OCI-LY7 (cell line): ENCODE data around the gene CFAP92. TPM values are rescaled to one million over a fixed set of nuclear protein-coding genes. Genes with fewer than 3 reads are reported as not detected.

Experiments
- BruUV-seq: library from RNA; stranded (reverse); fragments of 400-500 nt; replicated peaks from 2 replicates; lab custom pipeline; 2021; lab: Mats Ljungman, UMichigan
- CTCF ChIA-PET: fragments of 300-600 bp; sonication (Branson Sonifier 250); formaldehyde crosslinking; loops from one replicate; lab custom pipeline; 2022; ENCODE audit warnings: antibody characterized with exemption; ENCODE audit not compliant: unreplicated experiment; lab: Charles Lee
- POLR2A ChIA-PET: fragments of 300-600 bp; sonication (Branson Sonifier 250); formaldehyde crosslinking; loops from one replicate; lab custom pipeline; 2022; ENCODE audit warnings: antibody characterized with exemption; lab: Charles Lee
- DNase-seq: peaks from one replicate; pipeline ENCODE4 v3.0.0-alpha.2; 2015; ENCODE audit warnings: low spot score
- H2AFZ ChIP-seq: fragments of 200-600 bp; sonication (generic), shearing (Covaris generic); 2 replicates; pipeline ENCODE4 v1.6.1; 2014; ENCODE audit warnings: mild to moderate bottlenecking, antibody characterized with exemption, low read length, moderate library complexity
- H3K27ac ChIP-seq: fragments of 200-600 bp; sonication (generic); 2 replicates; pipeline ENCODE4 v1.5.1; 2014; ENCODE audit warnings: mixed run types, low read depth, mild to moderate bottlenecking, moderate library complexity, low read length, inconsistent platforms; ENCODE audit not compliant: poor library complexity, severe bottlenecking
- H3K36me3 ChIP-seq: fragments of 200-600 bp; sonication (generic); 2 replicates; pipeline ENCODE4 v1.6.1; 2014; ENCODE audit warnings: mild to moderate bottlenecking, antibody characterized with exemption, low read length, moderate library complexity, mixed read lengths; ENCODE audit not compliant: insufficient read depth
- H3K4me1 ChIP-seq: fragments of 200-600 bp; sonication (generic); 2 replicates; pipeline ENCODE4 v1.5.1; 2014; ENCODE audit warnings: mild to moderate bottlenecking, low read length; ENCODE audit not compliant: insufficient read depth, poor library complexity, severe bottlenecking
- H3K4me2 ChIP-seq: fragments of 200-600 bp; sonication (generic); 2 replicates; pipeline ENCODE4 v1.6.1; 2014; ENCODE audit warnings: mild to moderate bottlenecking, low read length
- H3K4me3 ChIP-seq: fragments of 200-600 bp; sonication (generic); 2 replicates; pipeline ENCODE4 v1.5.1; 2014; ENCODE audit warnings: mild to moderate bottlenecking, low read depth, low read length; ENCODE audit not compliant: poor library complexity, severe bottlenecking
- H3K79me2 ChIP-seq: fragments of 200-600 bp; sonication (generic); 2 replicates; pipeline ENCODE4 v1.6.1; 2016; ENCODE audit warnings: low read depth, mild to moderate bottlenecking, low read length, moderate library complexity, mixed read lengths; ENCODE audit not compliant: insufficient read depth
- H3K9me2 ChIP-seq: fragments of 200-600 bp; sonication (generic); 2 replicates; pipeline ENCODE4 v1.6.1; 2016; ENCODE audit warnings: mild to moderate bottlenecking, low read length, mixed read lengths; ENCODE audit not compliant: insufficient read depth
- H3K9me3 ChIP-seq: fragments of 200-600 bp; sonication (generic); 2 replicates; pipeline ENCODE4 v1.6.1; 2014; ENCODE audit warnings: mild to moderate bottlenecking, mixed run types, low read length, mixed read lengths
- H4K20me1 ChIP-seq: fragments of 200-600 bp; sonication (generic); 2 replicates; pipeline ENCODE4 v1.6.1; 2014; ENCODE audit warnings: mild to moderate bottlenecking, antibody characterized with exemption, low read length, moderate library complexity, mixed read lengths; ENCODE audit not compliant: insufficient read depth
- CTCF ChIP-seq: fragments of 200-600 bp; sonication (generic); conservative IDR thresholded peaks from 2 replicates; pipeline ENCODE4 v1.5.1; 2014; ENCODE audit warnings: mild to moderate bottlenecking, antibody characterized with exemption, low read length, moderate library complexity, mixed read lengths
- EZH2phosphoT487 ChIP-seq: fragments of 200-600 bp; sonication (generic); IDR thresholded peaks from 2 replicates; pipeline ENCODE4 v1.6.1; 2018; ENCODE audit warnings: low read depth, borderline replicate concordance, mild to moderate bottlenecking, mixed run types, antibody characterized with exemption, low read length, moderate library complexity, mixed read lengths
- intact Hi-C: fragments of 100-400 bp; cut with micrococcal nuclease; formaldehyde crosslinking; loops from one replicate; pipeline ENCODE4 v1.10.0; 2022; ENCODE audit not compliant: unreplicated experiment
- total RNA-seq, 2 experiments: library from RNA; depleted of rRNA in 1 of 2; stranded (reverse); fragments of >200 nt in 1 of 2; shearing (Covaris generic) in 1 of 2; gene quantifications; 2 replicates each; pipeline ENCODE4 v1.2.3, GENCODE V29; 2014 to 2022

The CFAP92 gene
- total RNA-seq, 2 experiments from 2014 or later: 0.08 to 0.66 TPM

GRCh38 chr3:129040039-129040336 lies 46.1 kb upstream of the CFAP92 start:
- H3K36me3 ChIP-seq: no peaks in the 10 kb centered on the region
- TF ChIP-seq EZH2phosphoT487 (no peak), CTCF (no peak)
- no peaks in the 10 kb centered on the region for H3K4me1 ChIP-seq
- H2AFZ ChIP-seq: no peak overlapping the region
- DNase-seq: no peak
- H4K20me1 ChIP-seq: no peaks in the 10 kb centered on the region
- no peaks in the 10 kb centered on the region for H3K9me3 ChIP-seq
- H3K79me2 ChIP-seq: no peaks in the 10 kb centered on the region
- ChIA-PET POLR2A (no interaction called here), CTCF (no interaction called here)
- H3K27ac ChIP-seq: no peak overlapping the region
- intact Hi-C loops: no loop called here
- no peak overlapping the region for H3K4me2 ChIP-seq
- BruUV-seq: no TSS peak
- no peak overlapping the region for H3K4me3 ChIP-seq
- H3K9me2 ChIP-seq: no peaks in the 10 kb centered on the region

- no peaks in the 10 kb centered on the region for H4K20me1 ChIP-seq
- CTCF ChIA-PET: no interaction called here
- no peak overlapping the region for H3K4me2 ChIP-seq
- POLR2A ChIA-PET: no interaction called here
- H3K9me3 ChIP-seq: no peaks in the 10 kb centered on the region
- H3K9me2 ChIP-seq: no peaks in the 10 kb centered on the region
- no TSS peak for BruUV-seq
- intact Hi-C loops: no loop called here
- DNase-seq: no peak
- no peak overlapping the region for H3K4me3 ChIP-seq
- no peaks in the 10 kb centered on the region for H3K4me1 ChIP-seq
- no peaks in the 10 kb centered on the region for H3K36me3 ChIP-seq
- no peak overlapping the region for H3K27ac ChIP-seq
- no peaks in the 10 kb centered on the region for H3K79me2 ChIP-seq
- no peak overlapping the region for H2AFZ ChIP-seq
- TF ChIP-seq CTCF: no peak
- TF ChIP-seq EZH2phosphoT487: no peak
These were observed 45.6 kb upstream of the CFAP92 start for GRCh38 chr3:129039271-129040038.

GRCh38 chr3:129038121-129038855 lies 44.4 kb upstream of the CFAP92 start:
- no peaks in the 10 kb centered on the region for H3K4me1 ChIP-seq
- H3K79me2 ChIP-seq: no peaks in the 10 kb centered on the region
- no peak for DNase-seq
- H3K27ac ChIP-seq: no peak overlapping the region
- no peaks in the 10 kb centered on the region for H3K9me3 ChIP-seq
- ChIA-PET POLR2A (interaction anchor here (1.1 kb wide), 1 partner anchor 12 kb away, joined by 4 read pairs; no protein-coding TSS in a partner anchor), CTCF (no interaction called here)
- H4K20me1 ChIP-seq: no peaks in the 10 kb centered on the region
- no peak overlapping the region for H3K4me3 ChIP-seq
- TF ChIP-seq CTCF: no peak
- TF ChIP-seq EZH2phosphoT487: no peak
- no peak overlapping the region for H2AFZ ChIP-seq
- intact Hi-C loops: no loop called here
- H3K36me3 ChIP-seq: no peaks in the 10 kb centered on the region
- no peak overlapping the region for H3K4me2 ChIP-seq
- BruUV-seq: no TSS peak
- no peaks in the 10 kb centered on the region for H3K9me2 ChIP-seq
